Gastrocnemius medialis (tissue), 4 donors: ENCODE data around the gene DDAH1.

ENCODE experiments used
- CTCF ChIP-seq, 5 experiments: fragments of 450-650 bp in 3 of 5; fragments of 200-600 bp in 2 of 5; sonication (generic) in 2 of 5; IDR thresholded peaks in 4 of 5; conservative IDR thresholded peaks in 1 of 5; 1 replicate in 4 of 5; 2 replicates in 1 of 5; pipeline ENCODE4 v1.5.1; 2016 to 2019; ENCODE audit warnings: antibody characterized with exemption in 5 of 5, mild to moderate bottlenecking in 3 of 5, moderate library complexity in 3 of 5
- POLR2A ChIP-seq, 2 donors: fragments of 450-650 bp; IDR thresholded peaks; one replicate each; pipeline ENCODE4 v1.6.1; 2017; ENCODE audit warnings: antibody characterized with exemption in 2 of 2, mild to moderate bottlenecking in 2 of 2, moderate library complexity in 2 of 2

GRCh38 chr1:85359874-85360721 lies 104.9 kb downstream of the DDAH1 start:
- no peak for TF ChIP-seq CTCF (IDR thresholded peaks at IDR 0.05 in 4 of 5, conservative IDR thresholded peaks at IDR 0.05 in 1 of 5)
- no peak for TF ChIP-seq POLR2A (IDR thresholded peaks at IDR 0.05)
